GM19035 (cell line): ENCODE data around the gene PI16.
A peak's percentile ranks its signal among the peaks of the same experiment; 100 is the strongest.
"Not testable (repeated sequence)": the region's sequence is repeated elsewhere in the genome, so short reads cannot be mapped to it uniquely, and the experiment has no call there.

Source experiments
- ATAC-seq: cut with Tn5 transposase; IDR thresholded peaks from one replicate; pipeline ENCODE4 v1.9.1; 2021; ENCODE audit not compliant: unreplicated experiment

Gene PI16

GRCh38 chr6:36971921-36972673, 17.6 kb downstream of the PI16 start:
- no peak for ATAC-seq

GRCh38 chr6:36973190-36973589, 18.7 kb downstream of the PI16 start:
- ATAC-seq = no peak

GRCh38 chr6:36973647-36974046, 19.1 kb downstream of the PI16 start:
- no peak for ATAC-seq

GRCh38 chr6:36975231-36976006, 20.9 kb downstream of the PI16 start:
- ATAC-seq = no peak

- ATAC-seq = no peak
These were observed 21.4 kb downstream of the PI16 start for GRCh38 chr6:36976007-36976264.

GRCh38 chr6:36976509-36976908, 22.0 kb downstream of the PI16 start:
- ATAC-seq = no peak

GRCh38 chr6:36976931-36977330, 22.4 kb downstream of the PI16 start:
- no peak for ATAC-seq

- ATAC-seq = no peak
These were observed 23.0 kb downstream of the PI16 start for GRCh38 chr6:36977470-36977941.

GRCh38 chr6:36978421-36979346, 24.1 kb downstream of the PI16 start:
- no peak for ATAC-seq

- ATAC-seq = no peak
These were observed 24.8 kb downstream of the PI16 start for GRCh38 chr6:36979347-36979742.

GRCh38 chr6:36980129-36980528, 25.6 kb downstream of the PI16 start:
- ATAC-seq = no peak

GRCh38 chr6:36980876-36981619, 26.5 kb downstream of the PI16 start:
- ATAC-seq = no peak

- no peak for ATAC-seq
These were observed 29.0 kb downstream of the PI16 start for GRCh38 chr6:36983538-36983937.

- ATAC-seq = no peak
These were observed 30.3 kb downstream of the PI16 start for GRCh38 chr6:36984581-36985416.

- no peak for ATAC-seq
These were observed 30.9 kb downstream of the PI16 start for GRCh38 chr6:36985417-36985807.

- peak; percentile 81 for ATAC-seq
These were observed 31.5 kb downstream of the PI16 start, which contains the start of gene MTCH1 for GRCh38 chr6:36985808-36986703. Gene MTCH1 (minus strand): TSS chr6:36986196. CDS start chr6:36986173, 23 bp downstream.

GRCh38 chr6:36986704-36987047, 32.1 kb downstream of the PI16 start:
- ATAC-seq = peak; percentile 1

- no peak for ATAC-seq
These were observed 34.7 kb downstream of the PI16 start for GRCh38 chr6:36989264-36989663.

GRCh38 chr6:36990401-36990800, 35.9 kb downstream of the PI16 start:
- not testable (repeated sequence) for ATAC-seq
